MM.1S (cell line): ENCODE measurements around the gene C19orf53.

Experiments
- CTCF ChIP-seq: fragments of 300-600 bp; sonication (generic); IDR thresholded peaks from 2 replicates; pipeline ENCODE4 v1.5.1; 2016; ENCODE audit warnings: antibody characterized with exemption, low read length, mixed read lengths
- EZH2 ChIP-seq: fragments of 300-600 bp; sonication (generic); optimal IDR thresholded peaks from 2 replicates; pipeline ENCODE3; 2017; ENCODE audit warnings: low read depth, mild to moderate bottlenecking, antibody characterized with exemption, low read length, mixed read lengths

- TF ChIP-seq CTCF: no peak
- TF ChIP-seq EZH2: no peak
These were observed 15.5 kb upstream of the C19orf53 start for GRCh38 chr19:13758795-13759194.
